HTERT RPE-1 (cell line): Measurements from ENCODE around the gene TMEM139.
"Not testable (repeated sequence)": the region's sequence is repeated elsewhere in the genome, so short reads cannot be mapped to it uniquely, and the experiment has no call there.

ENCODE experiments used
- in situ Hi-C: fragments of 300-500 bp; cut with MboI; formaldehyde crosslinking; loops from 4 replicates; pipeline ENCODE4 v1.14.3; 2020; ENCODE audit warnings: low sequenced_read_pairs

TMEM139 gene

GRCh38 chr7:143258831-143259230 lies 25.9 kb upstream of the TMEM139 start:
- in situ Hi-C loops = no loop called here

- in situ Hi-C loops = no loop called here
These were observed 25.0 kb upstream of the TMEM139 start for GRCh38 chr7:143259765-143260164.

- in situ Hi-C loops = no loop called here
These were observed 22.9 kb upstream of the TMEM139 start for GRCh38 chr7:143261901-143262300.

- in situ Hi-C loops = no loop called here
These were observed 21.2 kb upstream of the TMEM139 start, which contains the start of gene GSTK1 for GRCh38 chr7:143263266-143264195. Gene GSTK1, plus strand, starts transcription at chr7:143263441. Its CDS starts 73 bp downstream, at chr7:143263514.

- in situ Hi-C loops = not testable (repeated sequence)
These were observed 20.6 kb upstream of the TMEM139 start for GRCh38 chr7:143264196-143264568.

GRCh38 chr7:143265017-143265693 lies 19.6 kb upstream of the TMEM139 start:
- in situ Hi-C loops = no loop called here

- in situ Hi-C loops = no loop called here
These were observed 15.5 kb upstream of the TMEM139 start for GRCh38 chr7:143269251-143269650.

GRCh38 chr7:143271240-143271639 lies 13.5 kb upstream of the TMEM139 start:
- in situ Hi-C loops = no loop called here

- in situ Hi-C loops = no loop called here
These were observed 11.9 kb upstream of the TMEM139 start for GRCh38 chr7:143272871-143273270.

- in situ Hi-C loops = no loop called here
These were observed 5.3 kb upstream of the TMEM139 start for GRCh38 chr7:143279186-143280098.

GRCh38 chr7:143280160-143280559 lies 4.6 kb upstream of the TMEM139 start:
- in situ Hi-C loops = no loop called here

- in situ Hi-C loops = no loop called here
These were observed 4.2 kb upstream of the TMEM139 start for GRCh38 chr7:143280566-143280965.

- in situ Hi-C loops = no loop called here
These were observed 3.2 kb upstream of the TMEM139 start for GRCh38 chr7:143281529-143281928.

GRCh38 chr7:143282124-143282523 lies 2.6 kb upstream of the TMEM139 start:
- in situ Hi-C loops = no loop called here

- in situ Hi-C loops = no loop called here
These were observed 1.4 kb upstream of the TMEM139 start for GRCh38 chr7:143283381-143283780.

- in situ Hi-C loops = no loop called here
These were observed 666 bp downstream of the TMEM139 start for GRCh38 chr7:143285470-143285778.

- in situ Hi-C loops = no loop called here
These were observed 1.2 kb downstream of the TMEM139 start for GRCh38 chr7:143285806-143286521.

GRCh38 chr7:143286522-143286890 lies 1.7 kb downstream of the TMEM139 start:
- in situ Hi-C loops = no loop called here

- in situ Hi-C loops = no loop called here
These were observed 2.7 kb downstream of the TMEM139 start for GRCh38 chr7:143287339-143287934.
